ENCODE measurements around the gene CCHCR1. TPM values are rescaled to one million over a fixed set of nuclear protein-coding genes. Genes with fewer than 3 reads are reported as not detected.

The CCHCR1 gene
- polyA plus RNA-seq, 3 donors, result 2.2 to 8.4 (median 2.8) TPM

- peaks cover 39% of the 10 kb centered on the region for H3K4me1 Mint-ChIP-seq
- peaks cover 20 to 28% of the 10 kb centered on the region in 2 donors for H3K4me1 ChIP-seq (ENCODE audit: control insufficient read depth in 1 of 2, insufficient read depth in 2 of 2, low read length in 2 of 2)
- no peak overlapping the region for H3K4me2 ChIP-seq (replicated peaks; ENCODE audit: extremely low read depth, low read length, poor library complexity, severe bottlenecking)
- no peak for DNase-seq
- H2AFZ ChIP-seq (ENCODE audit: insufficient read depth, low read depth, low read length, poor library complexity, severe bottlenecking), result no peak overlapping the region
- H3K27me3 Mint-ChIP-seq (ENCODE audit: low read depth in 3 of 3), result peaks cover 0 to 3% (median 1%) of the 10 kb centered on the region in 3 donors
- H3K36me3 ChIP-seq (replicated peaks in 1 of 2; ENCODE audit: control insufficient read depth in 1 of 2, insufficient read depth in 2 of 2, low read length in 2 of 2), result no peaks in the 10 kb centered on the region
- H3K27ac ChIP-seq (ENCODE audit: low read depth in 1 of 2, low read length in 2 of 2), result no peak overlapping the region
- no peaks in the 10 kb centered on the region for H3K79me2 ChIP-seq (ENCODE audit: insufficient read depth, low read length)
- H4K20me1 ChIP-seq (ENCODE audit: insufficient read depth, low read length), result no peaks in the 10 kb centered on the region
- no peak overlapping the region for H3K27ac Mint-ChIP-seq
- intact Hi-C loops (cut with micrococcal nuclease), result no loop called here
- no peaks in the 10 kb centered on the region for H3K9me3 Mint-ChIP-seq
- WGBS (ENCODE audit: insufficient coverage), result no CpG with 5 or more reads among the region's 4 CpGs
- no peak overlapping the region for H3K9ac ChIP-seq (ENCODE audit: insufficient read depth, low read length, poor library complexity, severe bottlenecking)
- H3K9me3 ChIP-seq (replicated peaks in 1 of 2; ENCODE audit: control insufficient read depth in 1 of 2, insufficient read depth in 1 of 2, low read length in 2 of 2), result no peaks in the 10 kb centered on the region
- no peaks in the 10 kb centered on the region for H3K27me3 ChIP-seq (ENCODE audit: control insufficient read depth in 2 of 2, insufficient read depth in 2 of 2, low read length in 2 of 2)
- no peak for TF ChIP-seq CTCF (IDR thresholded peaks at IDR 0.05)
- H3K4me3 ChIP-seq (replicated peaks in 1 of 3; ENCODE audit: low read depth in 2 of 3, low read length in 3 of 3), result no peak overlapping the region
- no peak overlapping the region for H3K4me3 Mint-ChIP-seq
- peaks cover 0 to 2% of the 10 kb centered on the region in 2 donors for H3K36me3 Mint-ChIP-seq
Observed at GRCh38 chr6:31098449-31098938, 59.1 kb downstream of the CCHCR1 start.

GRCh38 chr6:31096656-31097055 lies 60.9 kb downstream of the CCHCR1 start:
- Histone ChIP-seq H2AFZ (ENCODE audit: insufficient read depth, low read depth, low read length, poor library complexity, severe bottlenecking) (no peak overlapping the region), H3K4me1 (ENCODE audit: control insufficient read depth in 1 of 2, insufficient read depth in 2 of 2, low read length in 2 of 2) (peaks cover 25 to 35% of the 10 kb centered on the region in 2 donors), H3K9ac (ENCODE audit: insufficient read depth, low read length, poor library complexity, severe bottlenecking) (no peak overlapping the region), H4K20me1 (ENCODE audit: insufficient read depth, low read length) (no peaks in the 10 kb centered on the region), H3K4me2 (replicated peaks; ENCODE audit: extremely low read depth, low read length, poor library complexity, severe bottlenecking) (no peak overlapping the region), H3K27ac (ENCODE audit: low read depth in 1 of 2, low read length in 2 of 2) (no peak overlapping the region), H3K79me2 (ENCODE audit: insufficient read depth, low read length) (no peaks in the 10 kb centered on the region), H3K36me3 (replicated peaks in 1 of 2; ENCODE audit: control insufficient read depth in 1 of 2, insufficient read depth in 2 of 2, low read length in 2 of 2) (no peaks in the 10 kb centered on the region), H3K4me3 (replicated peaks in 1 of 3; ENCODE audit: low read depth in 2 of 3, low read length in 3 of 3) (no peak overlapping the region), H3K27me3 (ENCODE audit: control insufficient read depth in 2 of 2, insufficient read depth in 2 of 2, low read length in 2 of 2) (no peaks in the 10 kb centered on the region), H3K9me3 (replicated peaks in 1 of 2; ENCODE audit: control insufficient read depth in 1 of 2, insufficient read depth in 1 of 2, low read length in 2 of 2) (no peaks in the 10 kb centered on the region)
- Mint-ChIP-seq H3K27ac (peak overlapping the region in 1 of 7 donors; percentile 3), H3K36me3 (peaks cover 0 to 2% of the 10 kb centered on the region in 2 donors), H3K4me3 (no peak overlapping the region), H3K9me3 (no peaks in the 10 kb centered on the region), H3K4me1 (peaks cover 41% of the 10 kb centered on the region), H3K27me3 (ENCODE audit: low read depth in 3 of 3) (peaks cover 0 to 3% (median 1%) of the 10 kb centered on the region in 3 donors)
- no peak for DNase-seq
- TF ChIP-seq CTCF (IDR thresholded peaks at IDR 0.05), result no peak
- intact Hi-C loops (cut with micrococcal nuclease), result no loop called here
- WGBS (ENCODE audit: insufficient coverage), result 63% methylated on average over 2 of the region's 5 CpGs
